Ascending aorta (tissue), 2 donors: ENCODE results near the gene SUSD5. TPM values are rescaled to one million over a fixed set of nuclear protein-coding genes. Genes with fewer than 3 reads are reported as not detected.
A peak's percentile ranks its signal among the peaks of the same experiment; 100 is the strongest.
"Not testable (repeated sequence)": the region's sequence is repeated elsewhere in the genome, so short reads cannot be mapped to it uniquely, and the experiment has no call there.

ENCODE experiments used
- DNase-seq, 2 donors: peaks; one replicate each; pipeline ENCODE4 v3.0.0-alpha.2; 2019; ENCODE audit warnings: low spot score in 2 of 2
- H3K27ac ChIP-seq, 2 donors: fragments of 200-600 bp; sonication (generic); one replicate each; pipeline ENCODE4 v1.5.1; 2016 to 2017; ENCODE audit warnings: mild to moderate bottlenecking in 1 of 2
- H3K27me3 ChIP-seq: fragments of 200-600 bp; sonication (generic); one replicate; pipeline ENCODE4 v1.5.1; 2017
- H3K36me3 ChIP-seq, 2 donors: fragments of 200-600 bp; sonication (generic); one replicate each; pipeline ENCODE4 v1.5.1; 2016
- H3K4me1 ChIP-seq, 2 donors: fragments of 200-600 bp; sonication (generic); one replicate each; pipeline ENCODE4 v1.5.1; 2016 to 2017; ENCODE audit warnings: mild to moderate bottlenecking in 1 of 2
- H3K4me3 ChIP-seq, 2 donors: fragments of 200-600 bp; sonication (generic); one replicate each; pipeline ENCODE4 v1.5.1; 2016 to 2017; ENCODE audit warnings: mild to moderate bottlenecking in 1 of 2
- H3K9me3 ChIP-seq, 2 donors: fragments of 200-600 bp; sonication (generic); one replicate each; pipeline ENCODE4 v1.5.1; 2016
- CTCF ChIP-seq, 3 experiments: fragments of 200-600 bp in 2 of 3; fragments of 450-650 bp in 1 of 3; sonication (generic) in 2 of 3; IDR thresholded peaks; one replicate each; pipeline ENCODE4 v1.5.1; 2016 to 2019; ENCODE audit warnings: antibody characterized with exemption in 3 of 3, mild to moderate bottlenecking in 1 of 3, moderate library complexity in 1 of 3
- intact Hi-C: fragments of 100-400 bp; cut with DNase I; formaldehyde crosslinking; loops from one replicate; pipeline ENCODE4 v1.15.1; 2023
- total RNA-seq: library from RNA; depleted of rRNA; stranded (reverse); fragments of >200 nt; gene quantifications from one replicate; pipeline ENCODE4 v1.1.0, GENCODE V29; 2016

The SUSD5 gene
- total RNA-seq, 1 donor from 2014 or later = 68.0 TPM

DNA sequence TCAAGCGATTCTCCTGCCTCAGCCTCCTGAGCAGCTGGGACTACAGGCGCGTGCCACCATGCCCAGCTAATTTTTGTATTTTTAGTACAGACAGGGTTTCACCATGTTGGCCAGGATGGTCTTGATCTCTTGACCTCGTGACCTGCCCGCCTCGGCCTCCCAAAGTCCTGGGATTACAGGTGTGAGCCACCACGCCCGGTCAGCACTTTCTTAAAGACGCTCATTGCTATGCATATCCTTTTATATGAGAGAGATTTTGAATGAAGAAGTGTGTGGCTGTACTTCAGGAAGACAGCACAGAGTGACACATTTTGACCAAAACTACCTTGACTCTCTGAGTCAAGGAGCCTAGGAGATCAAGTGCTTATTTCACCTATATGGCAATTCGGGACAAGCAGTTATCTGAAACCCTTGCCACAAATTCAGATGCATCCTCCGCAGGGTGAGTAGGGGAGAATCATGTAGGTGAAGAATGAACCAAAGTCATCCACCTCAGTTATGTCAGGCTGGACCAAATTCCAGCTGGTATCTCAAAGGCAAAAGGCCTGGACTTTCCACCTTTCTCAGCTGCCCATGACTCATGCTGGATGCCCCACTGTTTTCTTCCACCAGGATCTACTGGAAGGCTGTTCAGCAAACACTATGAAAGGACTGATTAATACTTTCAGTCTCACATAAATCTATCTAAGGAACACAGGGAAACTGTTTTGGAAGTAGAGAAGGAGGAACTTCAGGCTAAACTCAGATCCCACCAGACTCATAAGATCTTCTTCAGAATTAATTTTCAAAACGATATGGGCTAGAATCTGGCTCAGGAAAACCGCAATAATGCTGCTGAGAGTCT is 31.9 kb downstream of the SUSD5 start:
- TF ChIP-seq CTCF (IDR thresholded peaks at IDR 0.05) = peak in 1 of 3 experiments; percentile 16
- Histone ChIP-seq H3K4me1 (peaks cover 0 to 13% of the 10 kb centered on the region in 2 donors), H3K4me3 (no peak overlapping the region), H3K36me3 (no peaks in the 10 kb centered on the region), H3K27me3 (no peaks in the 10 kb centered on the region), H3K9me3 (no peaks in the 10 kb centered on the region), H3K27ac (peak overlapping the region; percentile 16 to 35)
- intact Hi-C loops = no loop called here
- no peak for DNase-seq

DNA sequence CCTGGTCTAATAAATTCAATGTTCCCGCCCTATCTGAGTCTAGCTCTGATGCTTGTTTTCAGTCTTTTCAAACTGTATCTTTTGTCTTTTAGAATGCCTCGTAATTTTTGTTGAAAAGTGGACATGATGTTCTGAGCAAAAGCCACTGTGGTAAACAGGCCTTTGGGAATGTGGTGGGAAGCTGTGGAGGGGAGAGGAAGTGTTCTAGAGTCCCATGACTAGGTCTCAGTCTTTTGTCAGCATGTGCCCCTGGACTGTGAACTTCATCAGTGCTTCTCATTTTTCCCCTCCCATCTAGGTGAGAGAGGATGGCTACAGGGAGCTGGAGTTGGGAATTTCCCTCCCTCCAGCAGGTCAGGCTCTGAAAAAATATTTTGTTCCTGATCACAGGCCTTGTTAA is 33.7 kb downstream of the SUSD5 start:
- no peak for TF ChIP-seq CTCF (IDR thresholded peaks at IDR 0.05)
- H3K4me1 ChIP-seq = peaks cover 0 to 13% of the 10 kb centered on the region in 2 donors
- H3K36me3 ChIP-seq = no peaks in the 10 kb centered on the region
- no peak overlapping the region for H3K4me3 ChIP-seq
- peak overlapping the region; percentile 37 to 43 for H3K27ac ChIP-seq
- no peaks in the 10 kb centered on the region for H3K27me3 ChIP-seq
- intact Hi-C loops = loop anchor here (2.0 kb wide), 1 partner anchor 18 kb away; no protein-coding TSS in a partner anchor
- H3K9me3 ChIP-seq = no peaks in the 10 kb centered on the region
- no peak for DNase-seq

DNA sequence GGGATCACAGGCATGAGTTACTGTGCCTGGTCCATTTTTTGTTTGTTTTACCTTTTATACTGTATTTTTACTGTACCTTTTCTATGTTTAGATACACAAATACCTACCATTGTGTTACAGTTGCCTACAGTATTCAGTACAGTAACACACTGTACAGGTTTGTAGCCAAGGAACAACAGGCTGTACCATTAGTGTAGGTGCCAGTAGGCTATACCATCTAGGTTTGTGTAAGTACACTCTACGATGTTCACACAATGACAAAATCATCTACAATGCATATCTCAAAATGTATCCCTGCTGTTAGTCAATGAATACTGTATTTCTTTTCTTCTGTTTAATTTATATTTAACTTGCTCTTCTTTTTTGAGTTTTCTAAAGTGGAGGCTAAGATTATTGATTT is 37.0 kb downstream of the SUSD5 start:
- H3K4me3 ChIP-seq, intact Hi-C loops, DNase-seq: not testable (repeated sequence)

GRCh38 chr3:33181229-33181628 is 37.4 kb downstream of the SUSD5 start:
- no peak overlapping the region for H3K27ac ChIP-seq
- no peak for DNase-seq
- H3K4me3 ChIP-seq = no peak overlapping the region
- H3K9me3 ChIP-seq = no peaks in the 10 kb centered on the region
- TF ChIP-seq CTCF (IDR thresholded peaks at IDR 0.05) = no peak
- intact Hi-C loops = no loop called here
- no peaks in the 10 kb centered on the region for H3K36me3 ChIP-seq
- peaks cover 0 to 4% of the 10 kb centered on the region in 2 donors for H3K4me1 ChIP-seq
- H3K27me3 ChIP-seq = no peaks in the 10 kb centered on the region

More for the DNA sequence above, 37.0 kb downstream of the SUSD5 start:
- not testable (repeated sequence) for H3K27me3 ChIP-seq, H3K4me1 ChIP-seq, H3K36me3 ChIP-seq, H3K27ac ChIP-seq, H3K9me3 ChIP-seq

DNA sequence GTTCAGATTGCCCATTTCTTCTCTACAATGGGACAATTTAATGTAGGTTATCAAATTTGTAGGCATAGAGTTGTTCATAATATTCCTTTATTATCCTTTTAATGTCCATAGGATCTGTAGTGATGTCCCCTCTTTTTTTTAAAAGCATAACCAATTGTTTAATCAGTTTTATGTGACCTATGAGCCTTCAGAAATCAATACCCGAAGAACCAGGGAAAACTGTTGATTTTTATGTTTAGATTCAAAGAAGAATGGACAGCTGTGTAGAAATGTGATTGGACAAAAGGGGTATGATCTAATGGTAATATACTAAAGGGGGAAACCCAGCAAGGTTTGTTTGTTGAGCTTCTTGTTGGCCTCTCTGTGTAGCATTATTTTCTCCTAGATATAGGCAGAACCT is 39.5 kb downstream of the SUSD5 start:
- Histone ChIP-seq H3K4me1 (peaks cover 0 to 6% of the 10 kb centered on the region in 2 donors), H3K27ac (peak overlapping the region; percentile 19 to 44), H3K9me3 (no peaks in the 10 kb centered on the region), H3K36me3 (peaks cover 7 to 9% of the 10 kb centered on the region in 2 donors), H3K4me3 (no peak overlapping the region), H3K27me3 (no peaks in the 10 kb centered on the region)
- intact Hi-C loops = no loop called here
- no peak for TF ChIP-seq CTCF (IDR thresholded peaks at IDR 0.05)
- no peak for DNase-seq

DNA sequence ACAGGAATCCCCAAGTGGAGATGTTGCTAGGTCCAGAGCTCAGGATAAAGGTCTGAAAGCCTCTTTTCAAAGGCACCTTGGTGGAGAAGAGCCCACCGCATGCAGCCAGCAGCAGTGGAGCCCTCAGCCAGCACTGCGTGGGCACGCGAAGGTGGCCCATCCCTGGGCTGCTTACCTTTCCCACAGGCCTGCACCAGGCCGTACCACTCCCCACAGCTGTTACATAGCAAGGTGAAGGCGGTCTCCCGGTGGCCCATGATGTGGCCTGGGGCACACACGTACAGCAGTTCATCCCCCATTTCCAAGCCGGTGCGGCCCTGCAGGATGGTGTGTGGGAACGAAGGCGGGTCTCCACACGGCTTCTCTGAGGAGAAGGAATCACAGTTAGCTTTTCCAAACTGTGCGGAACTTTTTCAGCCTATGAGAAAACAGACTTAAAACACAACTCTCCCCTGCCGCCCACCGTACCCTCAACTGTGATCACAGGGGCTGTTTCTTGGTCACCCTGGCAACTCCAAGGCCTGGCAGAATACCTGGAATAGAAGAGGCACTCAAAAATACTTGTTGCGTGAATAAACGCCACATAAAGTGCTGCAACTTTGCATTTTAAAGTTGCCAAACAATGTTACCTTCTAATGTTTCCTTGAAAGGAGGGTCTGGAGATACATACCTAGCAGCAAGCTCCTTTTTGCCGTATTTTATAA is 43.7 kb downstream of the SUSD5 start:
- Histone ChIP-seq H3K36me3 (peaks cover 9 to 18% of the 10 kb centered on the region in 2 donors), H3K9me3 (no peaks in the 10 kb centered on the region), H3K27ac (peak overlapping the region; percentile 71 to 74), H3K4me1 (peaks cover 0 to 30% of the 10 kb centered on the region in 2 donors), H3K4me3 (no peak overlapping the region), H3K27me3 (no peaks in the 10 kb centered on the region)
- TF ChIP-seq CTCF (IDR thresholded peaks at IDR 0.05) = no peak
- DNase-seq = no peak
- intact Hi-C loops = no loop called here
